H9 (cell line): ENCODE data around the gene CREG1. TPM values are rescaled to one million over a fixed set of nuclear protein-coding genes. Genes with fewer than 3 reads are reported as not detected.

ENCODE experiments used
- DNase-seq: peaks from one replicate; pipeline ENCODE4 v3.0.0-alpha.2; 2017
- H2AFZ ChIP-seq: one replicate; pipeline ENCODE4 v1.6.1; 2013; ENCODE audit warnings: mild to moderate bottlenecking, low read length, control low read depth, moderate library complexity
- H2AK5ac ChIP-seq: 2 replicates; pipeline ENCODE4 v1.6.1; 2013; ENCODE audit warnings: low read length, control low read depth, mixed read lengths; ENCODE audit not compliant: insufficient read length
- H2BK120ac ChIP-seq: one replicate; pipeline ENCODE4 v1.6.1; 2013; ENCODE audit warnings: low read depth, mild to moderate bottlenecking, low read length, control low read depth, inconsistent platforms; ENCODE audit not compliant: poor library complexity, severe bottlenecking
- H2BK12ac ChIP-seq: 2 replicates; pipeline ENCODE4 v1.6.1; 2013; ENCODE audit warnings: low read length, control low read depth, mixed read lengths, low read depth; ENCODE audit not compliant: insufficient read length
- H2BK15ac ChIP-seq: 2 replicates; pipeline ENCODE4 v1.6.1; 2013; ENCODE audit warnings: low read depth, low read length, control low read depth
- H2BK20ac ChIP-seq: one replicate; pipeline ENCODE4 v1.6.1; 2013; ENCODE audit warnings: low read depth, mild to moderate bottlenecking, low read length, control low read depth, inconsistent platforms; ENCODE audit not compliant: poor library complexity, severe bottlenecking
- H2BK5ac ChIP-seq: 2 replicates; pipeline ENCODE4 v1.6.1; 2013; ENCODE audit warnings: low read length, control low read depth, mixed read lengths; ENCODE audit not compliant: insufficient read length
- H3K14ac ChIP-seq: 2 replicates; pipeline ENCODE4 v1.6.1; 2013; ENCODE audit warnings: low read length, control low read depth; ENCODE audit not compliant: insufficient read depth
- H3K18ac ChIP-seq: 2 replicates; pipeline ENCODE4 v1.6.1; 2013; ENCODE audit warnings: low read depth, mild to moderate bottlenecking, mixed read lengths, low read length, control low read depth; ENCODE audit not compliant: insufficient read length
- H3K23ac ChIP-seq: 2 replicates; pipeline ENCODE4 v1.6.1; 2013; ENCODE audit warnings: low read length, control low read depth, mixed read lengths, low read depth; ENCODE audit not compliant: insufficient read length
- H3K23me2 ChIP-seq: 2 replicates; pipeline ENCODE4 v1.6.1; 2013; ENCODE audit warnings: low read depth, mild to moderate bottlenecking, mixed read lengths, low read length, control low read depth; ENCODE audit not compliant: insufficient read length, poor library complexity, severe bottlenecking
- H3K27ac ChIP-seq: 2 replicates; pipeline ENCODE4 v1.5.1; 2013; ENCODE audit warnings: low read length, control low read depth, mixed read lengths, low read depth; ENCODE audit not compliant: insufficient read length
- H3K27me3 ChIP-seq: 2 replicates; pipeline ENCODE4 v1.6.1; 2013; ENCODE audit warnings: low read length, control low read depth, inconsistent platforms; ENCODE audit not compliant: insufficient read depth
- H3K4ac ChIP-seq: 2 replicates; pipeline ENCODE4 v1.6.1; 2013; ENCODE audit warnings: low read depth, mild to moderate bottlenecking, control low read depth, inconsistent platforms, low read length, moderate library complexity
- H3K4me1 ChIP-seq: 2 replicates; pipeline ENCODE4 v1.6.1; 2013; ENCODE audit warnings: low read length, control low read depth, inconsistent platforms; ENCODE audit not compliant: insufficient read depth
- H3K4me2 ChIP-seq: 2 replicates; pipeline ENCODE4 v1.6.1; 2013; ENCODE audit warnings: low read length, control low read depth, mixed read lengths; ENCODE audit not compliant: insufficient read length, insufficient read depth
- H3K56ac ChIP-seq: 2 replicates; pipeline ENCODE4 v1.6.1; 2013; ENCODE audit warnings: low read depth, mild to moderate bottlenecking, mixed read lengths, low read length, control low read depth; ENCODE audit not compliant: insufficient read length
- H3K79me1 ChIP-seq: 2 replicates; pipeline ENCODE4 v1.6.1; 2013; ENCODE audit warnings: low read depth, mild to moderate bottlenecking, moderate library complexity, low read length, control low read depth, inconsistent platforms; ENCODE audit not compliant: insufficient read depth, poor library complexity, severe bottlenecking
- H3K79me2 ChIP-seq: 2 replicates; pipeline ENCODE4 v1.6.1; 2013; ENCODE audit warnings: low read length, control low read depth, inconsistent platforms; ENCODE audit not compliant: insufficient read depth
- H3K9ac ChIP-seq: 2 replicates; pipeline ENCODE4 v1.6.1; 2013; ENCODE audit warnings: low read length, control low read depth, mixed read lengths; ENCODE audit not compliant: insufficient read length; ENCODE audit errors: extremely low read depth
- H3K9me3 ChIP-seq: one replicate; pipeline ENCODE4 v1.6.1; 2013; ENCODE audit warnings: low read depth, low read length, inconsistent platforms; ENCODE audit not compliant: control insufficient read depth
- H3T11ph ChIP-seq: one replicate; pipeline ENCODE4 v1.6.1; 2013; ENCODE audit warnings: mild to moderate bottlenecking, low read length, control low read depth, inconsistent platforms
- H4K20me1 ChIP-seq: one replicate; pipeline ENCODE4 v1.6.1; 2013; ENCODE audit not compliant: control insufficient read depth, insufficient read length, insufficient read depth
- H4K5ac ChIP-seq: 2 replicates; pipeline ENCODE4 v1.6.1; 2013; ENCODE audit warnings: low read depth, mild to moderate bottlenecking, mixed read lengths, low read length, control low read depth; ENCODE audit not compliant: insufficient read length
- H4K8ac ChIP-seq: replicated peaks from 2 replicates; pipeline ENCODE4 v1.6.1; 2013; ENCODE audit warnings: low read length, control low read depth, mixed read lengths, low read depth; ENCODE audit not compliant: insufficient read length
- H4K91ac ChIP-seq: 2 replicates; pipeline ENCODE4 v1.6.1; 2013; ENCODE audit warnings: low read depth, mild to moderate bottlenecking, moderate library complexity, mixed read lengths, low read length, control low read depth; ENCODE audit not compliant: insufficient read length
- H3K27ac Mint-ChIP-seq, 3 experiments: 2 replicates in 2 of 3; 3 replicates in 1 of 3; pipeline ENCODE4 v1.8.0; 2020 to 2021; ENCODE audit warnings: mixed read lengths in 3 of 3, mild to moderate bottlenecking in 1 of 3, moderate library complexity in 1 of 3
- H3K27me3 Mint-ChIP-seq: 2 replicates; pipeline ENCODE4 v1.8.0; 2021; ENCODE audit warnings: low read depth, mild to moderate bottlenecking, moderate library complexity, mixed read lengths
- H3K36me3 Mint-ChIP-seq, 3 experiments: 2 replicates in 2 of 3; 3 replicates in 1 of 3; pipeline ENCODE4 v1.8.0; 2020 to 2021; ENCODE audit warnings: low read depth in 3 of 3, mixed read lengths in 3 of 3; ENCODE audit not compliant: insufficient read depth in 1 of 3
- H3K4me1 Mint-ChIP-seq, 2 experiments: 2 replicates each; pipeline ENCODE4 v1.8.0; 2020; ENCODE audit warnings: mixed read lengths in 2 of 2
- H3K4me3 Mint-ChIP-seq, 2 experiments: 2 replicates in 1 of 2; 3 replicates in 1 of 2; pipeline ENCODE4 v1.8.0; 2020 to 2021; ENCODE audit warnings: mild to moderate bottlenecking in 2 of 2, mixed read lengths in 2 of 2, moderate library complexity in 1 of 2
- H3K9me3 Mint-ChIP-seq, 2 experiments: 2 replicates in 1 of 2; 3 replicates in 1 of 2; pipeline ENCODE4 v1.8.0; 2020; ENCODE audit warnings: mild to moderate bottlenecking in 2 of 2, mixed read lengths in 2 of 2, moderate library complexity in 1 of 2
- WGBS: extraction: QIAGEN DNeasy Blood & Tissue Kit; methylation state at CpG from one replicate; pipeline ENCODE4 v1.1.7; 2013; ENCODE audit warnings: missing lambda C conversion rate, low lambda C conversion rate, mixed read lengths; ENCODE audit not compliant: insufficient read length; ENCODE audit errors: extremely low coverage; 5-methylcytosine and 5-hydroxymethylcytosine counted together
- total RNA-seq: library from RNA; stranded (reverse); gene quantifications from 2 replicates; pipeline ENCODE4 v1.2.1, GENCODE V29; 2021
- TF ChIP-seq, protein P1 (sequence below): fragments of 200-600 bp; sonication (generic); conservative IDR thresholded peaks from 3 replicates; pipeline ENCODE4 v1.8.0; 2021; ENCODE audit warnings: antibody characterized with exemption, mild to moderate bottlenecking

CREG1 gene
- total RNA-seq, 1 experiment from 2014 or later = 19.8 TPM

DNA sequence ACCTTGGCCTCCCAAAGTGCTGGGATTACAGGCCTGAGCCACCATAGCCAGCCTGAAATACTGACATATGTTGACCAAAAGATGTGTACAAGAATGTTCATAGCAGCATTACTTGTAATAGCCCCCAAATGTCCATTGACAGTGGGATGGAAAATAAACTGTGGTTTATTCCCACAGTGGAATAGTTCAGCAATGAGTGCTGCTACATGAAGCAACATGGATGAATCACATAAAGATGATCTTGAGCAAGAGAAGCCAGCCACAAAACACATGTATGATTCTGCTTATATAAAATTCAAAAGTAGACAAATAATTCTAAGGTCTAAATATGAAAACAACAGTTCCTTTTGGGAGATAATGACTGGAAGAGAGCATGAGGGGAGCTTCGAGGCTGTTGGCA, 9.1 kb upstream of the CREG1 start:
- DNase-seq = no peak
- H3K4me2 ChIP-seq = no peak overlapping the region
- H3K14ac ChIP-seq = no peak overlapping the region
- no peaks in the 10 kb centered on the region for H4K20me1 ChIP-seq
- no peak overlapping the region for H2AFZ ChIP-seq
- H2BK20ac ChIP-seq = no peak overlapping the region
- H4K5ac ChIP-seq = no peak overlapping the region
- no peaks in the 10 kb centered on the region for H3K27me3 ChIP-seq
- WGBS = no CpG with 5 or more reads among the region's 1 CpG
- H3K4me1 ChIP-seq = no peaks in the 10 kb centered on the region
- H2AK5ac ChIP-seq = no peak overlapping the region
- no peak overlapping the region for H3K27ac Mint-ChIP-seq
- H3K27ac ChIP-seq = no peak overlapping the region
- TF ChIP-seq, protein P1, sequence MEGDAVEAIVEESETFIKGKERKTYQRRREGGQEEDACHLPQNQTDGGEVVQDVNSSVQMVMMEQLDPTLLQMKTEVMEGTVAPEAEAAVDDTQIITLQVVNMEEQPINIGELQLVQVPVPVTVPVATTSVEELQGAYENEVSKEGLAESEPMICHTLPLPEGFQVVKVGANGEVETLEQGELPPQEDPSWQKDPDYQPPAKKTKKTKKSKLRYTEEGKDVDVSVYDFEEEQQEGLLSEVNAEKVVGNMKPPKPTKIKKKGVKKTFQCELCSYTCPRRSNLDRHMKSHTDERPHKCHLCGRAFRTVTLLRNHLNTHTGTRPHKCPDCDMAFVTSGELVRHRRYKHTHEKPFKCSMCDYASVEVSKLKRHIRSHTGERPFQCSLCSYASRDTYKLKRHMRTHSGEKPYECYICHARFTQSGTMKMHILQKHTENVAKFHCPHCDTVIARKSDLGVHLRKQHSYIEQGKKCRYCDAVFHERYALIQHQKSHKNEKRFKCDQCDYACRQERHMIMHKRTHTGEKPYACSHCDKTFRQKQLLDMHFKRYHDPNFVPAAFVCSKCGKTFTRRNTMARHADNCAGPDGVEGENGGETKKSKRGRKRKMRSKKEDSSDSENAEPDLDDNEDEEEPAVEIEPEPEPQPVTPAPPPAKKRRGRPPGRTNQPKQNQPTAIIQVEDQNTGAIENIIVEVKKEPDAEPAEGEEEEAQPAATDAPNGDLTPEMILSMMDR = no peak
- H3K4me1 Mint-ChIP-seq = peaks cover 4 to 6% of the 10 kb centered on the region in 2 experiments; a peak in 1 of 4 replicates
- no peak overlapping the region for H3K4me3 Mint-ChIP-seq
- H3K23ac ChIP-seq = no peak overlapping the region
- no peak overlapping the region for H3K18ac ChIP-seq
- H3K36me3 Mint-ChIP-seq = no peaks in the 10 kb centered on the region
- no peak overlapping the region for H2BK15ac ChIP-seq
- H3K23me2 ChIP-seq = no peaks in the 10 kb centered on the region
- H2BK5ac ChIP-seq = no peak overlapping the region
- H3K9me3 Mint-ChIP-seq = no peaks in the 10 kb centered on the region
- no peak overlapping the region for H2BK12ac ChIP-seq
- H3K27me3 Mint-ChIP-seq = peaks cover 3% of the 10 kb centered on the region
- no peak overlapping the region for H4K8ac ChIP-seq
- H3K9ac ChIP-seq = no peak overlapping the region
- no peaks in the 10 kb centered on the region for H3K79me2 ChIP-seq
- H3K79me1 ChIP-seq = no peaks in the 10 kb centered on the region
- H3K9me3 ChIP-seq = no peaks in the 10 kb centered on the region
- H3K4ac ChIP-seq = no peak overlapping the region
- H4K91ac ChIP-seq = no peak overlapping the region
- no peak overlapping the region for H2BK120ac ChIP-seq
- H3T11ph ChIP-seq = no peak overlapping the region
- no peak overlapping the region for H3K56ac ChIP-seq
